Cortex of kidney (tissue), 1 donor: Measurements from ENCODE around the gene BCAS1.
"Not testable (repeated sequence)": the region's sequence is repeated elsewhere in the genome, so short reads cannot be mapped to it uniquely, and the experiment has no call there.

Source experiments
- DNase-seq: peaks from one replicate; lab custom pipeline; 2025; lab: John Stamatoyannopoulos, UW

Gene BCAS1

DNA sequence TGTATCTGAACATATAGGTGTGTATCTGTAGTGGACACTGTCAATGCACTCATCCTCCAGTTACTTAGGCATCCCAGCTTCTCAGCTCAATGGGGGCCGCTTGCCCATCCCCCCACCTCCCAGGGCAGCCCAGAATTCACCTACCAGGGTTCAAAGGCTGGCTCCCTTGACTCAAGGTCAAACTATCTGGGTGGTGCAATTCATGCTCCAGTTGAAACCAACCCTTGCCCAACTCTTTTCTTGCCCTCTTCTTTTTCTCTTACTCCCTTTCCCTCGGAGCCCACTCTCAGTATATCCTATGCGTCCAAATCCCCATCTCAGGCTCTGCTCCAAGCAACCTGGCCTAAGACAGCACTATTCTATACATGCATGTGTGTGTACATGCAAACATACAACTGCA lies 127.4 kb downstream of the BCAS1 start:
- no peak for DNase-seq

DNA sequence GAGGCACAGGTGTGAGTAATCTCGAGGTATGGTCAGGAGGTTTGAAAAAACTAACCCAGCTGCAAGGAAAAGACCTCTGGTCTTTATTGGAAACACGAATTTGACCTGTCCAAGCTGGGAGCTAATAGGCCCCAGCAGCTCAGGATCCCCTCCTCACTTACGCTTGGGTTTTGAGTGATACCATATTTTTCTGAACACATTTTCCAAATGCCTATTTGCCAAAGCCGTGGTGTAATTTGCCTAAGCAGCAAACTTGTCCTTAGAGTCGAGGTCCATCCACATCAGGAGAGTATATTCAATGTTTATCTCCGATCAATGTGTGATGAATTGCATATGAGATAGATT lies 128.0 kb downstream of the BCAS1 start:
- no peak for DNase-seq

DNA sequence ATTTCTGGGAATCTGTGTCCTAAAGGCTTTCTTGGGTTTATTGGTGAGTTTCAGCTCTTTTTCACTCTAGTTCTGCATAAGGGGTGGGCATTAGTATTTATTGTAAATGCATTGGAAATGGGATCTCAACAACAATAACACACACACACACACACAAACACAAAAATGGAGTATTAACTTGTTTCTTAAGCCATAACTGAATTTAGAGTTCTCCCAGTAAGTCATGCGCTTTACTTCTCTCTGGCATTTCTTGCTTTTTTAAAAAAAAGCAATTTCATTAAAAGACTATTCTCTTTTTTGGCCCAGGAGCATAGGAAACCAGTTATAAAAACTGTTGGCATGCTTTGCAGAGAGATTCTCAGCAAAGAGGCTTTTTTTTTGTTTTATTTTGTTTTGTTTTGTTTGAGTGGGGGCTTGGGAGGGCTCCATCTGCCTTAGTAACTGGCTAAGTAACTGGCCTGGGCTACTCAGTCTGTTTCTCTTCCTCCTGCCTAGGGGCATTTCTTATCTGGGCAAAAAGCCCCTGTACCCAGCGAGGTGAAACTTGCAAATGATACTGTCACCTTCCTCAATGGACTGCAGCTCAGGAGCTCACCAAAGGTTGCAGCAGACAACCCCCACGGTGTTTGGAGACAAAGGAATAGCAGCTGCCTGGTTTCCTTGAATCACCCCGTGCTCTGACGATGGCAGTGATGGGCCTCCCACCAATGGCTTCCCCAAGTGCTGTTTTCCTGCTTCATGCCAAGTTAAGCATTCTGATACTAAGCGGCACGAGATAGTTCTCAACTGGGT lies 128.5 kb downstream of the BCAS1 start:
- no peak for DNase-seq

DNA sequence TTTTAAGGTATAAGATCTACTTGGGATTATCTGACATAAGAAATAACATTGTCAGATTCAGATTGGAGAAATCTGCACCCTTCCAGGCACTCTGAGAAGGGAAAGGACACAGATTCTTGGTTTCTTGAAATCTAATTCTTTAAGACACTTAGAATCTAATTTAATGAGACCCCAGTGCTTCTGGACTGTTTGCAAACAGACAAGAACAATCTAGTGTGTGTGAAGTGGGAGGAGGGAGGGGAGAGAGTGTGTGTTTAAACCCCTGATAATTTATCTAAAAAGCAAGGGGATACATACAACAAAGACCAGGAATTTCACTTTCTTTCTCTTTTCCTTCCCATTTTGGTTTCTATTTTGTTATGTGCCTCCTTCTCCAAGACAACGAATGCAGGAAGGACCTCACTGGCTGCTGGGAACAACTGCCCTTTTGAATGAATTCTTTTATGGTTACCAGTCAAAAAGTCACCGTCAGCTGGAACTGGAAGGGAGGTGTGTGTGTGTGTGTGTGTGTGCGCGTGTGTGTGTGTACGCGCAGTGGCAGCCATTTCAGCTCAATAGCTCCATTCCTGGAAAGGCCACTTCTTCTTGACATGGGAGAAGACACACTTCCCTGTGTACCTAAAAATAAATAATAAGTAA lies 129.4 kb downstream of the BCAS1 start:
- no peak for DNase-seq

DNA sequence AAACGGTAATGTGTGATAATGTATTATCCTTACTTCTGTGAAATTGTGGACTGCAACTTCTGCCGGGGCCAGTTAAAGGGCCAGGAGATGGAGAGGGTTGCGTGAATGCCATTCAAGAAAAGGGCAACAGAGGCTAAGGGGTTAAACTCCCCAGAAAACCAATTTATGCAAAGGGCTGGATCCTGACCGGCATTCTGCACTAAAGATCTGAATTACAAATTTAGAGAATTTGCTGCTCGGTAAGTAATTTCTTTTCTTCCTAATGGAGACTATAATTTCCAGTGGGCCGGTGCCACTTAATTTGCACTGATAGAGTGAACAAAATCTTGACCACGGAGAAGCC lies 130.1 kb downstream of the BCAS1 start:
- no peak for DNase-seq

DNA sequence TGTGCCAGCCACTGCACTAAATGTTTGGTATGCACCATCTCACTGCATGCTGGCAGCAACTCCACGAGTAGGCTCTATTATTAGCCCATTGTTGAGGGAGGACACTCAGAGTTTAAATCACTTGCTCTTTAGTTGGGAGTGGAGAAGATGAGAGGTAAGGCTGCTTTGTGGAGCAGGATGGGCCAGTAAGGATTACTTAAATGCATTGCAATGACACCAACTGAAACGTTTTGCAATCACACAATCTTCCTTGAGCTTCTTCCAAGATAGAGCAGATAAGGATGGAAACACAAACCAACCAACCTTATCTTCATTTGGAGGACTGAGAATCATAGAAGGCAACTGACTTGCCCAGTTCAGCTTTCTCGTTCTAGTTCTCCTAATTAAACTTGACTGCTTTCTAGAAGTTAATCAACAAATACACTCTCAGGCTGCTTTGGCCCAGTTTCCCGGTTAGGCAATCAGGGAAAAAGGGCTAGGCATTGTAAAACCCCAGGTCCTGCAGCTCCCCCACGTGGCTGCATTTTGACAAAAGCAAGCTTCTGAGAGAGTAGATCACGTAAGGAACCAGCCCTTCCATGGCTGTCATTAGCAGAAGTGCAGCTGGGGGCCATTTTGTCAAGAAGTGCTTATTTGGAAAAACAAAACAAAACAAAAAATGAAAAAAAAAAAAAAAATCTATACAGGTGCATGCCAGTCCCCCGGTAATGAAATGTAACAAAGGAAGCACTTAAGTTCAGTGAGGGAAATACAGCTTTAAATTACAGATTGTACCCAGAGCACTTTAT lies 130.6 kb downstream of the BCAS1 start:
- DNase-seq: no peak

DNA sequence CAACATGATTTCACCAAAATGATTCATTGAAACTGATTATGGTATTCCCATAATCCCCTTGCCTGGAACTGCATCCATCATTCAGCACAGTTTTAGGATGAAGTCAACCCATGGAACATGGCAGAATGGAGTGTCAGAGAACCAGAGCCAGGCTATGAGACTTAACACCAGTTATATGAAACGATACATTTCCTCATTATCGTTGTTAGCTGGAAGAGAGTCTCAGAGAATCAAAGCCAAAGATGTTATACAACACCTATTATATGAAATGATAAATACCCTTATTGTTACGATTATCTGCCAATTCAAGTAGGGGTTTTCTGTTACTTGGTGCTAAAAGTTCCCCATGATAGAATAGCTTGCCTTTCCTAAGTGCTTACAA lies 131.2 kb downstream of the BCAS1 start:
- DNase-seq: no peak

DNA sequence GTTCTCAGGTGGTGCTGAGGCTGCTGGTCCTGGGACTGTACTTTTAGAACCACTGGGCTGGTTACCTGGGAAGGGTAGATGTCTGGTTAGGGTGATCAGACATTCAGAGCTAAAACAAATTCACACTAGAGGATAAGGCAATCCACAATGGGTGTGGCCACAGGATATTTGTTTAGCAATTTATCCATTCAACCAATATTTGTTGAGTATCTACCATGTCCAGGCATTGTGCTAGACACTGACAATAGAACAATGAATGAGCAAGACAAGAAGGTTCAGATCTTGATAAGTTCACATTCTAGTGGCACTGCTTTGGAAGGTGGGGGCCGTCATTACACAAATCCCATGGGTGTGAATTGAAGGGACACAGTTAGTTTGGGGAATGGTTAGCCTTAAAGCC lies 131.7 kb downstream of the BCAS1 start:
- DNase-seq: no peak

DNA sequence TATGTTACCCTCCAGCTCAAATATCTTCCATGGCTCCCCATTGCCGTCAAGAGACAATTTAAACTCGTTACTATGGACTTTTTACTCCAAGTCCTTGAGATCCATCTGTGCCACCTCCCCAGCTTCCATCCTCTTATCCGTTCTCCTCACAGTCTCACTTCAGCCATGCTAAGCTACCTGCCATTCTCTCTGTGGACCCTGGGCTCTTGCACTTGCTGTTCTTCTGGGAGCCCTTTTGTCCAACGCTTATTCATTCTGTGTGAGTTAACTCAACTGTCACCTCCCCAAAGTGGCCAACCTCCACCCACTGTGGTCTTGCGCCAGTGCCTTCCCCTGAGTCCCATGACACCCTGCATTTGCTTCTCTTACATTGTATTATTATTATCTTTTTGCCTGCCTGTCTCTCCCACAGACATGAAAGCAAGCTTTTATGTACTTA lies 132.4 kb downstream of the BCAS1 start:
- DNase-seq: no peak

DNA sequence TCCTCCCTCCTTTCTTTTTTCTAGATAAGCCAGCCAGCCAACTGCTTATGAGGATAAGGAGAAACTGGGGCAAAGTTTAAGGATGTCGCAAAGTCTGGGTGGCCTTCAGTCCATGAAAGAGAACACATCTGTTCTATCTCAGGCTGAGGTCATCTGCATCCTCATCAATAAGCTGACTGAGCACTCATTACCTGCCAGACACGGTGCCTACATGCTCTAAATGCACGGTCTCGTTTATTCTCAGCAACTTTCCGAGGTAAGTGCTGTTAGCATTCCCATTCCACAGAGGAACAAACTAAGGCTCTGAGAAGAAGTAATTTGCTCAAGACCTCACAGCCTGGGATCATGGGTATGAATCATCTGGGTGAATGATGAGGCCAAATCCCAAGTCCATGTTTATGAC lies 133.1 kb downstream of the BCAS1 start:
- no peak for DNase-seq

DNA sequence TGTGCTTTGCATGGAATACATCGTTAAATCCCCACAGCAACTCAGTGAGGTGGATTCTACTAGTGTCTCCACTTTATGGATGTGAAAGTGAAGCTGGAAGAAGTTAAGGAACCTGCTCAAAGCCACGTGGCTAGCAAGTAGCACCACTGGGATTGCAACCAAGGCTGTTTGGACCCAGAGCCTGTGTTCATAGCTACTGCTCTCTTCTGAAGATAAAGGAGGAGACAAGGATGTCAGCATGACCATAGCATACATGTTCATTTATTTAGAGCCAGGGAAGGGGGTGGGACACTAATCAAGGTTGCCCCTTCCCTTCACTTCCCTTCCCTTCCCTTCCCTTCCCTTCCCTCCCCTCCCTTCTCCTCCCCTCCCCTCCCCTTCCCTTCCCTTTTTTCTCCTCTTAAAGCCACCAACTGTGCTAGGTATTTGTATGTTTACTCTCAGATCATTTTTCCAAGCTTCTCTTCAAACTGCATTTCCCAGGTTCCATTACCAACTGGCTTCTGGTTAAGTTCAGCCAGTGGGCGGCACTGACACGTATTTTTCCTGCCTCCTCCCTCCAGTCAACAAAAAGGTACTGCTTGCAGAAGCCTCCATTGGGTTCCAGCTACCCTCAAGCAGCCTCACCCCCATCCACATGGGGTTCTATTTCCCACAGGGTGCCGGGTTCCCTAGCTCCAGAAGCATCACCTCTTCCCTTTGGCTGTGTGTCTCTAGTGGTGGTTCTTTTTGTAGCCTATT lies 134.9 kb downstream of the BCAS1 start:
- no peak for DNase-seq

DNA sequence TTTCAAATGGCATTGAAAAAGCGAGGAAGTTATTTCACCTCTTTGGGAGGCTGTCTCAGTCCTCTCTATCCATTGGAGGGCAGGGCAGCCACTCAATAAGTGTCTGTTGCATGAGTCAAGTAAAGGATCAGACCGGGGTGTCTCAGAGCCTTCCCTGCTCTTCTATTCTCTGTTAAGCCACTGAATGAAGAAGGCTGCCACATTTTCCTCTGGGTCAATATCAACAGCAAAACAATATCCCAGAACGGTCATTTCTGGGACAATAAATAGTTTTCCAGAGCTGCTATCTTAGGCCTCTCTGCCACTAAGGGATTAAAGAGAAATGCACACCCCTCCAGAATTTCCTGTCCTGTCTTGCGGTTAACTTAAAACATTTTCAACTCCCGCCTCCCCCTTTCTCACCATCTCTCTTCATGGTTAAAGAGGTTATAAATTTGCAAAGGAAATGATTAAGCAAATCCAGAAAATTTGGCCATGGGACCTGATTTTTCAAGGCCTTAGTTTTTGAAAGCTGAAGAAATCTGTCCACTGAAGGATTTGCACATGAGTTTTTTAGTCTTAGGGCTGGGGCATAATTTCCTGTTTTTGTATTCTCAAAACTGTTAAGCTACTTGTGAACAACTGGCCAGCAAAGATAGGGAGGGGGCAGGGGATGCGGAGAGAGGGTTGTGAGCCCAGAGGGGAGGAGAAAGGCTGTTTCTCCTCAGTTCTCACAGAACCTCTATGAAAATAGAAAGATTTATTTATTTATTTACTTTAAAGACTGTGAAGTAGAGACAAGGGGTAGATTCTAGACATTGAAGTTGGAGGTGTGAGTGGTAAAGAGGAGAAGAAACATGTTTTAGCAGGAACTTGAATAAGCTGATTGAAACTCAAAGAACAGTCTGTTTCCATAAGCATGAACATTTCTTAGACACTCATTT lies 135.7 kb downstream of the BCAS1 start:
- no peak for DNase-seq

DNA sequence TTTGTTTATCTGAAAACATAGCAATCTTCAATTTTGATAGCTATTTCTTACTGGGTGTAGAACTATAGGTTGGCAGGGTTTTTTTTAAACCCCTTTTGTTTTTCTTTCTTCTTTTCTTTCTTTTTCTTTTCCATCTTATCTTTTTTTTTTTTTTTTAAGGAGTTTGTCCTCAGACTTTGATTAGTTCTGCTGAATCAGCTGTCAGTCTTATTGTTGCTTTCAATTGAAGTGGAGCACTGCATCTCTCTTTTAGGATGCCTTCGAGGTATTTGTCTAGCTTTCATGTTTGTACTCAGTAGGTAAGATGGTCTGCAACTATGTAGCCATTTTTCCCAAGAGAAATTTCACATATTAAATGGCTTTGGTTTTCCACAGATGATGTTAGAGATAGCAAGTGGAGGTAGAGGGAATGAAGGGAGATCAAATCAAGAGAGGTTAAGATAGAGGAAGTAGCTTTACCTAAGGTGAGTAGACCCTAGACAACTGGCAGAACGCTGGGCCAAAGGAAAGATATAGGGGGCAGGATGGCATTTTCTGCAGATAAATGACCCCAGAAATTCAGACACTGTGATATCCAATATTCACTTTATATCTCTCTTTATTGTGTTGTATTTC lies 137.1 kb downstream of the BCAS1 start:
- DNase-seq: no peak

DNA sequence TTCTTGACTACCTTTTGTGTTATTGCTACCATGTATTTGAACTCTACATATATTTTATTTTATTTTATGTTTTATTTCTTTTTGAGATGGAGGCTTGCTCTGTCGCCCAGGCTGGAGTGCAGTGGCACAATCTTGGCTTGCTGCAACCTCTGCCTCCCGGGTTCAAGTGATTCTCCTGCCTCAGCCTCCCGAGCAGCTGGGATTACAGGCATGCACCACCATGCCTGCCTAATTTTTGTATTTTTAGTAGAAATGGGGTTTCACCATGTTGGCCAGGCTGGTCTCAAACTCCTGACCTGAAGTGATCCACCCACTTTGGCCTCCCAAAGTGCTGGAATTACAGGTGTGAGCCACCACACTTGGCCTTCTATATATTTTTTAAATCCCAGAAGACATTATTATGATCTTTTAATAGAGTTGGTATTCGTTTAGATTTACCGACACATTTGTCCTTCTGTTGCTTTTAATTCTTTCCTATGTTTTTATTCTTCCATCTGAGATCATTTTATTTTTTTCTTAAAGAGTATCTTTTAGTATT lies 137.7 kb downstream of the BCAS1 start:
- not testable (repeated sequence) for DNase-seq

DNA sequence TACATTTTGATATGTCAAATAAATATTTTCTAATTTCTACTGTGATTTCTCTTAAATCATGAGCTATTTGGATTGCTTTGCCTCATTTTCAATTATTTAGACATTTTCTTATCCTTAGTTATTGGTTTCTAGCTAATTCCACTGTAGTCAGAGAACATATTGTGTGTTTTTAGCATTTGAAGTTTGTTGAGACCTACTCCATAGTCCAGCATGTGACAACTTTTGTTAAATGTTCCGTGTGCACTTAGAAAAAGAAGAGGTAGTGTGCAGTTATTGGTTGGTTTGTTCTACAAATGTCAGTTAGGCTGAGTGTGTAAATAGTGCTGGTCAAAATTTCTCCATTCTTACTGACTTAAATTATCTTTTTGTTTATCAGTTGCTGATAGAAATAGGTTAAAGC lies 138.8 kb downstream of the BCAS1 start:
- DNase-seq: no peak

DNA sequence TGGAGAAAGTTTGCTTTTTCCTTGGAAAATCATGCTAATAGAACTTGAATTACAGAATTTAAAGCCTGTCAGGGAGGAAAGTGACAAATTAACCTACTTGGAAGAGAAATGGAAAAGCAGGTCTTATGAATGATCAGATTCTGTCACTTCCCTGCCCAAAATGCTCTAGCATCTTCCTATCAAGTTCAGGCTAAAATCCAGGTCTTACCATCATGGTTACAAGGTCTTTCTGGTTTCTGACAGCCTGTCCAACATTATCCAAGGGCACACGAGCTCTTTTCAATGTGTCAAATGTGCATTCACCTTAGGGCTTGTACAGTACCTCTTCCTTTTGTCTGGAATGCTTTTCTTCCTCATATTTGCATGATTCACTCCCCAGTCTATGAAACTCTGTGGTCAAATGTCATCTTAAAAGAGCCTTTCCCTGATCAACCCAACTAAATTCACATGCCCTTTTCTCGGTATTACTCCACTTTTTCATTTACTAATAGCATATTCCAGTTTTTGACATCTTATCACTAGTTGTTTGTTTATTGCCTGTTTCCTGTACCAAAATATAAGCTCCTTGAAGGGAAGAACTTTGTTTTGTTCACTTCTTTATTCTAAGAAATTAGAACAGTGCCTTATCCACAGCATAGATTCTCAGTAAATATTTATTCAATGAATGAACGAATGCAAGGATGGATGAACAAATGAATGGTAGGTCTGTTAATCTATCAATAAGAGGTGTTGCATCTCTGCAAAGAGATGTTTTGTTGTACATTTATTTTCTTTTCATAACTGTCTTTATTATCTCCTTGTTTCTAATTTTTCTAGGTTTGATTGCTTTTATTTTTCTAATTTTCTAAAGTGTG lies 139.5 kb downstream of the BCAS1 start:
- DNase-seq: no peak

DNA sequence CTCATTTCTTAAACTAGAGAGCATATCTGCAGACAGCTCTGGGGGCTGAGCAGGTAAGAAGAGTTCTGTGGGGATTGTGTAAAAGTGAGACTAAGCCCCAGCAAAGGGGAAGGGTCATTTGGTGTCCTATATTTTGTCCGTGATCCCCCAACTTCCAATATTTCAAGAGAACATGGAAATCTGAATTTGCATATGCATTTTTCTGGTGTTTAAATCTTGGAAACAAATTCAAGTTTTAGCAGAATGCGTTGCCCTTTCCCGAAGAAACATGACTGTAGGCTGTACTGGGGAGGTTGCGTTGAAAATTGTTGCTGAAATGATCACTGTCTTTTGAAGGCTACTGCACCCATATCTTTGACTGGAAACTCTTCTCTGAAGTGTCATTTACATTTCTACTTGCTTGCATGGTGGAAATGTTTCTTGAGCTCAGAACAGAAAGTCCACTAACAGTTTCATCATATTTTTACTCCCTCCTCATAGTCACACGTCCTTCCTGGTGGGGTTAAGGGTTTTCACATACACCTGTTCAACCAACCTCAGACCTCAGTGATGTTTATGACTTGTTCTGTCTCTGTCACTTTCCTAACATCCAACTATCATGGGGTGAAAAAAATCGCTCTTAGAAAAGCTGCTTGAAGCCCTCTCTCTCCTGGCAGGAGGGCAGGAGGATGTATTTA lies 140.3 kb downstream of the BCAS1 start:
- DNase-seq: no peak

DNA sequence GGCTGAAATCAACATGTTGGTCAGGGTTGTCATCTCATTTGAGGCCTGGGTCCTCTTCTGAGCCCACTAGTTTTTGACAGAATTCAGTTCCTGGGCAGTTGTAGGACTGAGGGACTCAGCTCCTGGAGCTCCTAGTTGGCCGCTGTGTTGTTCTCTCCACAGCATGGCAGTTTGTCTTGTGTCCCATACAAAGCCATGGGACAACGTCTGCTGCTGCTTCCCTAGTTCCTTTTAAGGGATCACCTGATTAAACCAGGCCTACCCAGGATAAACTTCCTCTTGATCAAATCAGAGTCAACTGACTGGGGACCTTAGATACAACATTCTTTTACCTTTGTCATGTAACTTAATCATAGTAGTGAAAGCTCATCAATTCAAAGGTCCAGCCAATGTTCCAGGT lies 141.0 kb downstream of the BCAS1 start:
- DNase-seq: no peak

DNA sequence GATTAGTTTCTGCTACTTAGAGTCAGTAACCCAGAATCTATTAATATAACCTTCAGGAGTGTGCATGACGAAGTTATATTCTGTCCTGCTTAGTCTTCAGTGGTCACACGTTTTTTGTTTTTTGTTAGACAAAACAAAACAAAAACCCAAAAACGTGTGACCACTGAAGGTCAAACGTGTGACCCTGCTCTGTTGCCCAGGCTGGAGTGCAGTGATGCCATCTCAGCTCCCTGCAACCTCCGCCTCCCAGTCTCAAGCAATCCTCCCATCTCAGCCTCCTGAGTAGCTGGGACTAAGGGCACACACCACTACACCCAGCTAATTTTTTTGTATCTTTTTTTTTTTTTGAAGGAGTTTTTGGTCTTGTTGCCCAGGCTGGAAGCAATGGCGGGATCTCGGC lies 142.4 kb downstream of the BCAS1 start:
- no peak for DNase-seq
